H9 (cell line): ENCODE measurements around the gene ZNF629. TPM values are rescaled to one million over a fixed set of nuclear protein-coding genes. Genes with fewer than 3 reads are reported as not detected.

Experiments used
- DNase-seq: peaks from one replicate; pipeline ENCODE4 v3.0.0-alpha.2; 2017
- H2AFZ ChIP-seq: one replicate; pipeline ENCODE4 v1.6.1; 2013; ENCODE audit warnings: mild to moderate bottlenecking, low read length, control low read depth, moderate library complexity
- H2AK5ac ChIP-seq: 2 replicates; pipeline ENCODE4 v1.6.1; 2013; ENCODE audit warnings: low read length, control low read depth, mixed read lengths; ENCODE audit not compliant: insufficient read length
- H2BK120ac ChIP-seq: one replicate; pipeline ENCODE4 v1.6.1; 2013; ENCODE audit warnings: low read depth, mild to moderate bottlenecking, low read length, control low read depth, inconsistent platforms; ENCODE audit not compliant: poor library complexity, severe bottlenecking
- H2BK12ac ChIP-seq: 2 replicates; pipeline ENCODE4 v1.6.1; 2013; ENCODE audit warnings: low read length, control low read depth, mixed read lengths, low read depth; ENCODE audit not compliant: insufficient read length
- H2BK15ac ChIP-seq: 2 replicates; pipeline ENCODE4 v1.6.1; 2013; ENCODE audit warnings: low read depth, low read length, control low read depth
- H2BK20ac ChIP-seq: one replicate; pipeline ENCODE4 v1.6.1; 2013; ENCODE audit warnings: low read depth, mild to moderate bottlenecking, low read length, control low read depth, inconsistent platforms; ENCODE audit not compliant: poor library complexity, severe bottlenecking
- H2BK5ac ChIP-seq: 2 replicates; pipeline ENCODE4 v1.6.1; 2013; ENCODE audit warnings: low read length, control low read depth, mixed read lengths; ENCODE audit not compliant: insufficient read length
- H3K14ac ChIP-seq: 2 replicates; pipeline ENCODE4 v1.6.1; 2013; ENCODE audit warnings: low read length, control low read depth; ENCODE audit not compliant: insufficient read depth
- H3K18ac ChIP-seq: 2 replicates; pipeline ENCODE4 v1.6.1; 2013; ENCODE audit warnings: low read depth, mild to moderate bottlenecking, mixed read lengths, low read length, control low read depth; ENCODE audit not compliant: insufficient read length
- H3K23ac ChIP-seq: 2 replicates; pipeline ENCODE4 v1.6.1; 2013; ENCODE audit warnings: low read length, control low read depth, mixed read lengths, low read depth; ENCODE audit not compliant: insufficient read length
- H3K23me2 ChIP-seq: 2 replicates; pipeline ENCODE4 v1.6.1; 2013; ENCODE audit warnings: low read depth, mild to moderate bottlenecking, mixed read lengths, low read length, control low read depth; ENCODE audit not compliant: insufficient read length, poor library complexity, severe bottlenecking
- H3K27ac ChIP-seq: 2 replicates; pipeline ENCODE4 v1.5.1; 2013; ENCODE audit warnings: low read length, control low read depth, mixed read lengths, low read depth; ENCODE audit not compliant: insufficient read length
- H3K27me3 ChIP-seq: 2 replicates; pipeline ENCODE4 v1.6.1; 2013; ENCODE audit warnings: low read length, control low read depth, inconsistent platforms; ENCODE audit not compliant: insufficient read depth
- H3K4ac ChIP-seq: 2 replicates; pipeline ENCODE4 v1.6.1; 2013; ENCODE audit warnings: low read depth, mild to moderate bottlenecking, control low read depth, inconsistent platforms, low read length, moderate library complexity
- H3K4me1 ChIP-seq: 2 replicates; pipeline ENCODE4 v1.6.1; 2013; ENCODE audit warnings: low read length, control low read depth, inconsistent platforms; ENCODE audit not compliant: insufficient read depth
- H3K4me2 ChIP-seq: 2 replicates; pipeline ENCODE4 v1.6.1; 2013; ENCODE audit warnings: low read length, control low read depth, mixed read lengths; ENCODE audit not compliant: insufficient read length, insufficient read depth
- H3K56ac ChIP-seq: 2 replicates; pipeline ENCODE4 v1.6.1; 2013; ENCODE audit warnings: low read depth, mild to moderate bottlenecking, mixed read lengths, low read length, control low read depth; ENCODE audit not compliant: insufficient read length
- H3K79me1 ChIP-seq: 2 replicates; pipeline ENCODE4 v1.6.1; 2013; ENCODE audit warnings: low read depth, mild to moderate bottlenecking, moderate library complexity, low read length, control low read depth, inconsistent platforms; ENCODE audit not compliant: insufficient read depth, poor library complexity, severe bottlenecking
- H3K79me2 ChIP-seq: 2 replicates; pipeline ENCODE4 v1.6.1; 2013; ENCODE audit warnings: low read length, control low read depth, inconsistent platforms; ENCODE audit not compliant: insufficient read depth
- H3K9ac ChIP-seq: 2 replicates; pipeline ENCODE4 v1.6.1; 2013; ENCODE audit warnings: low read length, control low read depth, mixed read lengths; ENCODE audit not compliant: insufficient read length; ENCODE audit errors: extremely low read depth
- H3K9me3 ChIP-seq: one replicate; pipeline ENCODE4 v1.6.1; 2013; ENCODE audit warnings: low read depth, low read length, inconsistent platforms; ENCODE audit not compliant: control insufficient read depth
- H3T11ph ChIP-seq: one replicate; pipeline ENCODE4 v1.6.1; 2013; ENCODE audit warnings: mild to moderate bottlenecking, low read length, control low read depth, inconsistent platforms
- H4K20me1 ChIP-seq: one replicate; pipeline ENCODE4 v1.6.1; 2013; ENCODE audit not compliant: control insufficient read depth, insufficient read length, insufficient read depth
- H4K5ac ChIP-seq: 2 replicates; pipeline ENCODE4 v1.6.1; 2013; ENCODE audit warnings: low read depth, mild to moderate bottlenecking, mixed read lengths, low read length, control low read depth; ENCODE audit not compliant: insufficient read length
- H4K8ac ChIP-seq: replicated peaks from 2 replicates; pipeline ENCODE4 v1.6.1; 2013; ENCODE audit warnings: low read length, control low read depth, mixed read lengths, low read depth; ENCODE audit not compliant: insufficient read length
- H4K91ac ChIP-seq: 2 replicates; pipeline ENCODE4 v1.6.1; 2013; ENCODE audit warnings: low read depth, mild to moderate bottlenecking, moderate library complexity, mixed read lengths, low read length, control low read depth; ENCODE audit not compliant: insufficient read length
- H3K27ac Mint-ChIP-seq, 3 experiments: 2 replicates in 2 of 3; 3 replicates in 1 of 3; pipeline ENCODE4 v1.8.0; 2020 to 2021; ENCODE audit warnings: mixed read lengths in 3 of 3, mild to moderate bottlenecking in 1 of 3, moderate library complexity in 1 of 3
- H3K27me3 Mint-ChIP-seq: 2 replicates; pipeline ENCODE4 v1.8.0; 2021; ENCODE audit warnings: low read depth, mild to moderate bottlenecking, moderate library complexity, mixed read lengths
- H3K36me3 Mint-ChIP-seq, 3 experiments: 2 replicates in 2 of 3; 3 replicates in 1 of 3; pipeline ENCODE4 v1.8.0; 2020 to 2021; ENCODE audit warnings: low read depth in 3 of 3, mixed read lengths in 3 of 3; ENCODE audit not compliant: insufficient read depth in 1 of 3
- H3K4me1 Mint-ChIP-seq, 2 experiments: 2 replicates each; pipeline ENCODE4 v1.8.0; 2020; ENCODE audit warnings: mixed read lengths in 2 of 2
- H3K4me3 Mint-ChIP-seq, 2 experiments: 2 replicates in 1 of 2; 3 replicates in 1 of 2; pipeline ENCODE4 v1.8.0; 2020 to 2021; ENCODE audit warnings: mild to moderate bottlenecking in 2 of 2, mixed read lengths in 2 of 2, moderate library complexity in 1 of 2
- H3K9me3 Mint-ChIP-seq, 2 experiments: 2 replicates in 1 of 2; 3 replicates in 1 of 2; pipeline ENCODE4 v1.8.0; 2020; ENCODE audit warnings: mild to moderate bottlenecking in 2 of 2, mixed read lengths in 2 of 2, moderate library complexity in 1 of 2
- CTCF ChIP-seq: fragments of 200-600 bp; sonication (generic); conservative IDR thresholded peaks from 3 replicates; pipeline ENCODE4 v1.8.0; 2021; ENCODE audit warnings: antibody characterized with exemption, mild to moderate bottlenecking
- WGBS: extraction: QIAGEN DNeasy Blood & Tissue Kit; methylation state at CpG from one replicate; pipeline ENCODE4 v1.1.7; 2013; ENCODE audit warnings: missing lambda C conversion rate, low lambda C conversion rate, mixed read lengths; ENCODE audit not compliant: insufficient read length; ENCODE audit errors: extremely low coverage; 5-methylcytosine and 5-hydroxymethylcytosine counted together
- total RNA-seq: library from RNA; stranded (reverse); gene quantifications from 2 replicates; pipeline ENCODE4 v1.2.1, GENCODE V29; 2021

Gene ZNF629
- total RNA-seq, 1 experiment from 2014 or later, result 20.0 TPM

DNA sequence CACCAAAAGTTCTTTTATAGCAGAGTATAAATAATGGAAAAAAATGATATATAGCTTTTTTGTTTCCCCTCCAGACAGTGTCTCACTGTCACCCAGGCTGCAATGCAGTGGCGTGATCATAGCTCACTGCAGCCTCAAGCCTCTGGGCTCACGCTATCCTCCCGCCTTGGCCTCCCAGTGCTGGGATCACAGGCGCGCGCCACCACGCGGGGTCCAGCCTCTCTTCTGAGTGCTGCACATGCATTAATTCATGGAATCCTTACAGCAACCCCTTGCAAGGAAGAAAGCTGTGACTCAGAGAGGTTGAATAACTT, 18.0 kb upstream of the ZNF629 start:
- Histone ChIP-seq H3K79me1 (no peaks in the 10 kb centered on the region), H3K23me2 (peaks cover 9% of the 10 kb centered on the region), H4K20me1 (peaks cover 2% of the 10 kb centered on the region), H3K4ac (no peak overlapping the region), H3K23ac (no peak overlapping the region), H3K79me2 (no peaks in the 10 kb centered on the region), H3K27ac (no peak overlapping the region), H3K14ac (peak overlapping the region; percentile 51; the same call in 1 of the 2 replicates), H2AFZ (peak overlapping the region; percentile 53), H3K56ac (no peak overlapping the region), H2AK5ac (no peak overlapping the region), H3K9me3 (no peaks in the 10 kb centered on the region), H4K8ac (peak overlapping the region; percentile 11), H2BK5ac (no peak overlapping the region), H3K4me2 (peak overlapping the region; percentile 93), H3T11ph (no peak overlapping the region), H2BK20ac (no peak overlapping the region), H4K91ac (no peak overlapping the region), H3K9ac (peak overlapping the region; percentile 8), H2BK12ac (no peak overlapping the region), H3K18ac (peak overlapping the region; percentile 12), H2BK15ac (no peak overlapping the region), H2BK120ac (no peak overlapping the region), H3K27me3 (peaks cover 8% of the 10 kb centered on the region; the same call in 1 of the 2 replicates), H4K5ac (no peak overlapping the region), H3K4me1 (no peaks in the 10 kb centered on the region)
- peaks cover 8 to 16% of the 10 kb centered on the region in 2 experiments for H3K4me1 Mint-ChIP-seq
- peak overlapping the region in 1 of 3 experiments; percentile 44; a peak in 2 of 7 replicates for H3K27ac Mint-ChIP-seq
- peak overlapping the region; percentile 73 to 87 for H3K4me3 Mint-ChIP-seq
- peaks cover 86% of the 10 kb centered on the region for H3K27me3 Mint-ChIP-seq
- no peaks in the 10 kb centered on the region for H3K9me3 Mint-ChIP-seq
- no CpG with 5 or more reads among the region's 8 CpGs for WGBS
- no peak for DNase-seq
- TF ChIP-seq CTCF, result no peak
- no peaks in the 10 kb centered on the region for H3K36me3 Mint-ChIP-seq
